H1 (cell line): Measurements from ENCODE around the gene NID2. TPM values are rescaled to one million over a fixed set of nuclear protein-coding genes. Genes with fewer than 3 reads are reported as not detected.

Experiments
- CBX5 ChIP-seq: fragments of 300-800, 300-1000 bp; sonication (generic); IDR thresholded peaks from 2 replicates; pipeline ENCODE4 v1.7.1; 2016; ENCODE audit warnings: antibody characterized with exemption, low read length, low read depth
- CHD2 ChIP-seq: IDR thresholded peaks from 2 replicates; pipeline ENCODE4 v1.6.1; 2012; ENCODE audit warnings: low read length, improper control_type of control experiment
- EZH2 ChIP-seq: fragments of 200-600 bp; sonication (generic); IDR thresholded peaks from 2 replicates; pipeline ENCODE4 v1.7.1; 2012; ENCODE audit warnings: low read depth, mild to moderate bottlenecking, moderate library complexity, low read length, inconsistent platforms; ENCODE audit not compliant: severe bottlenecking
- HDAC6 ChIP-seq: IDR thresholded peaks from one replicate; pipeline ENCODE4 v1.7.1; 2012; ENCODE audit warnings: low read depth, mild to moderate bottlenecking, inconsistent platforms, low read length, moderate library complexity
- MAFK ChIP-seq: IDR thresholded peaks from 2 replicates; pipeline ENCODE4 v1.6.1; 2012; ENCODE audit warnings: low read depth, mild to moderate bottlenecking, improper control_type of control experiment, low read length
- PHF8 ChIP-seq: fragments of 200-600 bp; sonication (generic); conservative IDR thresholded peaks from 2 replicates; pipeline ENCODE4 v1.7.1; 2012; ENCODE audit warnings: low read depth, mild to moderate bottlenecking, inconsistent platforms, low read length, moderate library complexity
- SIN3A ChIP-seq, 2 experiments: IDR thresholded peaks in 1 of 2; conservative IDR thresholded peaks in 1 of 2; 2 replicates each; pipeline ENCODE4 v1.6.1; 2011 to 2012; ENCODE audit warnings: low read length in 2 of 2, improper control_type of control experiment in 1 of 2, low read depth in 1 of 2, mild to moderate bottlenecking in 1 of 2
- polyA plus RNA-seq, 7 experiments: library from polyadenylated mRNA; depleted of rRNA in 3 of 7; stranded (reverse) in 5 of 7; unstranded in 2 of 7; fragments of >200 nt in 5 of 7; fragments of 200-250 nt in 2 of 7; gene quantifications; 1 replicate in 5 of 7; 2 replicates in 1 of 7; 4 replicates in 1 of 7; pipeline versions ENCODE4 v1.2.1 to v1.2.3, GENCODE V29; 2011 to 2013; ENCODE audit warnings: missing spikeins in 2 of 7, mixed read lengths in 2 of 7
- total RNA-seq: library from RNA; stranded (reverse); fragmentation: NEBNext Ultra II Directional; extraction: Animal tissue kit (Norgen Biotek cat#: 25700); gene quantifications from 2 replicates; pipeline ENCODE4 v1.2.1, GENCODE V29; 2021
- TF ChIP-seq, protein P1 (sequence below): fragments of 300-600 bp; sonication (generic); IDR thresholded peaks from 2 replicates; pipeline ENCODE4 v1.7.1; 2012; ENCODE audit warnings: low read length, moderate library complexity, mild to moderate bottlenecking, inconsistent platforms; ENCODE audit not compliant: insufficient replicate concordance

NID2 gene
- total and polyA plus RNA-seq, 2 of the 8 experiments (the other 6 are each of a cell fraction or from before 2014, with no cell fraction given) = 6.1 to 12.6 TPM

- TF ChIP-seq, protein P1, sequence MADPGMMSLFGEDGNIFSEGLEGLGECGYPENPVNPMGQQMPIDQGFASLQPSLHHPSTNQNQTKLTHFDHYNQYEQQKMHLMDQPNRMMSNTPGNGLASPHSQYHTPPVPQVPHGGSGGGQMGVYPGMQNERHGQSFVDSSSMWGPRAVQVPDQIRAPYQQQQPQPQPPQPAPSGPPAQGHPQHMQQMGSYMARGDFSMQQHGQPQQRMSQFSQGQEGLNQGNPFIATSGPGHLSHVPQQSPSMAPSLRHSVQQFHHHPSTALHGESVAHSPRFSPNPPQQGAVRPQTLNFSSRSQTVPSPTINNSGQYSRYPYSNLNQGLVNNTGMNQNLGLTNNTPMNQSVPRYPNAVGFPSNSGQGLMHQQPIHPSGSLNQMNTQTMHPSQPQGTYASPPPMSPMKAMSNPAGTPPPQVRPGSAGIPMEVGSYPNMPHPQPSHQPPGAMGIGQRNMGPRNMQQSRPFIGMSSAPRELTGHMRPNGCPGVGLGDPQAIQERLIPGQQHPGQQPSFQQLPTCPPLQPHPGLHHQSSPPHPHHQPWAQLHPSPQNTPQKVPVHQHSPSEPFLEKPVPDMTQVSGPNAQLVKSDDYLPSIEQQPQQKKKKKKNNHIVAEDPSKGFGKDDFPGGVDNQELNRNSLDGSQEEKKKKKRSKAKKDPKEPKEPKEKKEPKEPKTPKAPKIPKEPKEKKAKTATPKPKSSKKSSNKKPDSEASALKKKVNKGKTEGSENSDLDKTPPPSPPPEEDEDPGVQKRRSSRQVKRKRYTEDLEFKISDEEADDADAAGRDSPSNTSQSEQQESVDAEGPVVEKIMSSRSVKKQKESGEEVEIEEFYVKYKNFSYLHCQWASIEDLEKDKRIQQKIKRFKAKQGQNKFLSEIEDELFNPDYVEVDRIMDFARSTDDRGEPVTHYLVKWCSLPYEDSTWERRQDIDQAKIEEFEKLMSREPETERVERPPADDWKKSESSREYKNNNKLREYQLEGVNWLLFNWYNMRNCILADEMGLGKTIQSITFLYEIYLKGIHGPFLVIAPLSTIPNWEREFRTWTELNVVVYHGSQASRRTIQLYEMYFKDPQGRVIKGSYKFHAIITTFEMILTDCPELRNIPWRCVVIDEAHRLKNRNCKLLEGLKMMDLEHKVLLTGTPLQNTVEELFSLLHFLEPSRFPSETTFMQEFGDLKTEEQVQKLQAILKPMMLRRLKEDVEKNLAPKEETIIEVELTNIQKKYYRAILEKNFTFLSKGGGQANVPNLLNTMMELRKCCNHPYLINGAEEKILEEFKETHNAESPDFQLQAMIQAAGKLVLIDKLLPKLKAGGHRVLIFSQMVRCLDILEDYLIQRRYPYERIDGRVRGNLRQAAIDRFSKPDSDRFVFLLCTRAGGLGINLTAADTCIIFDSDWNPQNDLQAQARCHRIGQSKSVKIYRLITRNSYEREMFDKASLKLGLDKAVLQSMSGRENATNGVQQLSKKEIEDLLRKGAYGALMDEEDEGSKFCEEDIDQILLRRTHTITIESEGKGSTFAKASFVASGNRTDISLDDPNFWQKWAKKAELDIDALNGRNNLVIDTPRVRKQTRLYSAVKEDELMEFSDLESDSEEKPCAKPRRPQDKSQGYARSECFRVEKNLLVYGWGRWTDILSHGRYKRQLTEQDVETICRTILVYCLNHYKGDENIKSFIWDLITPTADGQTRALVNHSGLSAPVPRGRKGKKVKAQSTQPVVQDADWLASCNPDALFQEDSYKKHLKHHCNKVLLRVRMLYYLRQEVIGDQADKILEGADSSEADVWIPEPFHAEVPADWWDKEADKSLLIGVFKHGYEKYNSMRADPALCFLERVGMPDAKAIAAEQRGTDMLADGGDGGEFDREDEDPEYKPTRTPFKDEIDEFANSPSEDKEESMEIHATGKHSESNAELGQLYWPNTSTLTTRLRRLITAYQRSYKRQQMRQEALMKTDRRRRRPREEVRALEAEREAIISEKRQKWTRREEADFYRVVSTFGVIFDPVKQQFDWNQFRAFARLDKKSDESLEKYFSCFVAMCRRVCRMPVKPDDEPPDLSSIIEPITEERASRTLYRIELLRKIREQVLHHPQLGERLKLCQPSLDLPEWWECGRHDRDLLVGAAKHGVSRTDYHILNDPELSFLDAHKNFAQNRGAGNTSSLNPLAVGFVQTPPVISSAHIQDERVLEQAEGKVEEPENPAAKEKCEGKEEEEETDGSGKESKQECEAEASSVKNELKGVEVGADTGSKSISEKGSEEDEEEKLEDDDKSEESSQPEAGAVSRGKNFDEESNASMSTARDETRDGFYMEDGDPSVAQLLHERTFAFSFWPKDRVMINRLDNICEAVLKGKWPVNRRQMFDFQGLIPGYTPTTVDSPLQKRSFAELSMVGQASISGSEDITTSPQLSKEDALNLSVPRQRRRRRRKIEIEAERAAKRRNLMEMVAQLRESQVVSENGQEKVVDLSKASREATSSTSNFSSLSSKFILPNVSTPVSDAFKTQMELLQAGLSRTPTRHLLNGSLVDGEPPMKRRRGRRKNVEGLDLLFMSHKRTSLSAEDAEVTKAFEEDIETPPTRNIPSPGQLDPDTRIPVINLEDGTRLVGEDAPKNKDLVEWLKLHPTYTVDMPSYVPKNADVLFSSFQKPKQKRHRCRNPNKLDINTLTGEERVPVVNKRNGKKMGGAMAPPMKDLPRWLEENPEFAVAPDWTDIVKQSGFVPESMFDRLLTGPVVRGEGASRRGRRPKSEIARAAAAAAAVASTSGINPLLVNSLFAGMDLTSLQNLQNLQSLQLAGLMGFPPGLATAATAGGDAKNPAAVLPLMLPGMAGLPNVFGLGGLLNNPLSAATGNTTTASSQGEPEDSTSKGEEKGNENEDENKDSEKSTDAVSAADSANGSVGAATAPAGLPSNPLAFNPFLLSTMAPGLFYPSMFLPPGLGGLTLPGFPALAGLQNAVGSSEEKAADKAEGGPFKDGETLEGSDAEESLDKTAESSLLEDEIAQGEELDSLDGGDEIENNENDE = no peak
- TF ChIP-seq CBX5 (no peak), PHF8 (no peak), HDAC6 (no peak), CHD2 (no peak), SIN3A (conservative IDR thresholded peaks at IDR 0.05 in 1 of 2, IDR thresholded peaks at IDR 0.05 in 1 of 2; ENCODE audit: low read depth in 1 of 2, low read length in 2 of 2) (no peak), MAFK (no peak), EZH2 (no peak)
These were observed 41.7 kb upstream of the NID2 start (continued) for GRCh38 chr14:52110441-52111086.
